K562 (cell line): Measurements from ENCODE around the gene DIP2C. TPM values are rescaled to one million over a fixed set of nuclear protein-coding genes. Genes with fewer than 3 reads are reported as not detected.

Experiments used
- ATAC-seq: fragments of 200-7000 bp; cut with Tn5 transposase; 3 replicates; pipeline ENCODE4 v1.9.1; 2020; ENCODE audit warnings: moderate library complexity
- BruUV-seq: library from RNA; stranded (reverse); fragments of 400-500 nt; replicated peaks from 2 replicates; lab custom pipeline; 2021; lab: Mats Ljungman, UMichigan
- CTCF ChIA-PET: fragments of 300-600 bp; formaldehyde crosslinking; extraction: SDS; loops from one replicate; lab custom pipeline; 2021; ENCODE audit warnings: low intra/inter-chr PET ratio; lab: Yijun Ruan, JAX
- POLR2A ChIA-PET: fragments of 300-600, 350-650 bp; sonication (Branson Sonifier 250); formaldehyde crosslinking; extraction: SDS; loops from one replicate; lab custom pipeline; 2021; ENCODE audit warnings: antibody characterized with exemption, inconsistent platforms; lab: Yijun Ruan, JAX
- DNase-seq, 4 experiments: peaks; one replicate each; pipeline versions ENCODE4 v3.0.0 to v3.0.0-alpha.2; 2011 to 2018; ENCODE audit warnings: low spot score in 3 of 4, mixed read lengths in 3 of 4; ENCODE audit errors: extremely low read depth in 1 of 4
- FAIRE-seq: peaks from 2 replicates; lab custom pipeline; 2011; peaks lifted over from hg19 to GRCh38; lab: Jason Lieb, UNC
- H2AFZ ChIP-seq: 2 replicates; pipeline ENCODE4 v1.6.0; 2011; ENCODE audit warnings: low read depth, low read length, control low read depth, inconsistent platforms
- H3K27ac ChIP-seq: fragments of 200-600 bp; 3 replicates; pipeline ENCODE4 v1.8.0; 2011; ENCODE audit warnings: low read depth, mild to moderate bottlenecking, control low read depth, inconsistent platforms, low read length, moderate library complexity, mixed read lengths; ENCODE audit errors: extremely low read depth
- H3K27me3 ChIP-seq, 2 experiments: fragments of 300-600 bp in 1 of 2; 2 replicates in 1 of 2; 3 replicates in 1 of 2; pipeline versions ENCODE4 v1.6.0 to v1.8.0; 2011; ENCODE audit warnings: inconsistent platforms in 2 of 2, low read length in 2 of 2, mild to moderate bottlenecking in 1 of 2, mixed read lengths in 1 of 2, moderate library complexity in 1 of 2; ENCODE audit not compliant: control insufficient read depth in 2 of 2, insufficient read depth in 2 of 2
- H3K36me3 ChIP-seq: fragments of 300-600 bp; 3 replicates; pipeline ENCODE4 v1.8.0; 2011; ENCODE audit warnings: mild to moderate bottlenecking, low read length, inconsistent platforms; ENCODE audit not compliant: control insufficient read depth, insufficient read depth
- H3K4me1 ChIP-seq, 2 experiments: fragments of 200-600 bp in 1 of 2; replicated peaks in 1 of 2; 2 replicates in 1 of 2; 3 replicates in 1 of 2; pipeline versions ENCODE4 v1.5.1 to v1.8.0; 2011; ENCODE audit warnings: inconsistent platforms in 2 of 2, low read length in 2 of 2, mild to moderate bottlenecking in 1 of 2, mixed read lengths in 1 of 2, moderate library complexity in 1 of 2; ENCODE audit not compliant: control insufficient read depth in 2 of 2, insufficient read depth in 2 of 2
- H3K4me2 ChIP-seq: 2 replicates; pipeline ENCODE4 v1.6.1; 2011; ENCODE audit warnings: low read length, control low read depth, inconsistent platforms, mixed read lengths; ENCODE audit not compliant: insufficient read depth
- H3K4me3 ChIP-seq: fragments of 200-600 bp; sonication (generic), shearing (Covaris generic); 2 replicates; pipeline ENCODE4 v1.5.1; 2016; ENCODE audit warnings: control low read depth, inconsistent platforms
- H3K79me2 ChIP-seq: fragments of 200-600 bp; 3 replicates; pipeline ENCODE4 v1.8.0; 2011; ENCODE audit warnings: low read length, inconsistent platforms; ENCODE audit not compliant: control insufficient read depth, insufficient read depth
- H3K9ac ChIP-seq, 2 experiments: 2 replicates each; pipeline versions ENCODE4 v1.6.0 to v1.6.1; 2011; ENCODE audit warnings: low read depth in 2 of 2, low read length in 2 of 2, control low read depth in 1 of 2, inconsistent platforms in 1 of 2, mild to moderate bottlenecking in 1 of 2, mixed read lengths in 1 of 2; ENCODE audit not compliant: insufficient read depth in 1 of 2
- H3K9me1 ChIP-seq: one replicate; pipeline ENCODE4 v1.6.0; 2011; ENCODE audit warnings: inconsistent platforms, mild to moderate bottlenecking, low read length, moderate library complexity; ENCODE audit not compliant: control insufficient read depth, insufficient read depth
- H3K9me3 ChIP-seq: replicated peaks from 2 replicates; pipeline ENCODE4 v1.5.1; 2011; ENCODE audit warnings: low read depth, low read length, inconsistent platforms; ENCODE audit not compliant: control insufficient read depth, insufficient read depth
- H4K20me1 ChIP-seq: replicated peaks from 2 replicates; pipeline ENCODE4 v1.6.1; 2011; ENCODE audit warnings: low read length, inconsistent platforms, mixed read lengths; ENCODE audit not compliant: control insufficient read depth, insufficient read depth
- ATF1 ChIP-seq, 2 experiments: fragments of 450-650 bp in 1 of 2; IDR thresholded peaks; 2 replicates each; pipeline ENCODE4 v1.6.1; 2016; ENCODE audit warnings: missing compliant biosample characterization in 1 of 2, missing genetic modification characterization in 1 of 2
- ATF2 ChIP-seq: sonication (generic); formaldehyde crosslinking; IDR thresholded peaks from 2 replicates; pipeline ENCODE4 v1.8.1; 2022; ENCODE audit warnings: missing genetic modification reagents
- CBX5 ChIP-seq: IDR thresholded peaks from 2 replicates; pipeline ENCODE4 v1.6.1; 2014; ENCODE audit warnings: low read depth, borderline replicate concordance
- CHD2 ChIP-seq: IDR thresholded peaks from 2 replicates; pipeline ENCODE4 v1.6.1; 2011; ENCODE audit warnings: low read depth, low read length
- DNMT1 ChIP-seq: fragments of 450-650 bp; IDR thresholded peaks from 2 replicates; pipeline ENCODE4 v1.6.1; 2016; ENCODE audit warnings: antibody characterized with exemption, mild to moderate bottlenecking
- ELF2 ChIP-seq: fragments of 250-450 bp; sonication (Bioruptor Pico); IDR thresholded peaks from 2 replicates; pipeline ENCODE4 v1.5.0; 2021; ENCODE audit warnings: mild to moderate bottlenecking
- ETS1 ChIP-seq: conservative IDR thresholded peaks from 2 replicates; pipeline ENCODE4 v1.6.1; 2011; ENCODE audit warnings: low read depth, mild to moderate bottlenecking, low read length; ENCODE audit not compliant: control insufficient read depth
- IRF2 ChIP-seq: sonication (generic); formaldehyde crosslinking; IDR thresholded peaks from 2 replicates; pipeline ENCODE4 v1.8.1; 2022; ENCODE audit warnings: mild to moderate bottlenecking, missing genetic modification reagents
- MCM2 ChIP-seq: fragments of 450-650 bp; IDR thresholded peaks from 2 replicates; pipeline ENCODE4 v1.6.1; 2017; ENCODE audit warnings: low read depth, mild to moderate bottlenecking
- MTA3 ChIP-seq: fragments of 450-650 bp; formaldehyde crosslinking; IDR thresholded peaks from 2 replicates; pipeline ENCODE4 v1.6.1; 2017; ENCODE audit warnings: mild to moderate bottlenecking, borderline replicate concordance
- NUFIP1 ChIP-seq: fragments of 450-650 bp; IDR thresholded peaks from 2 replicates; pipeline ENCODE4 v1.6.1; 2018; ENCODE audit not compliant: partially characterized antibody
- POLR3G ChIP-seq: IDR thresholded peaks from 2 replicates; pipeline ENCODE4 v1.6.1; 2011; ENCODE audit not compliant: insufficient read length, insufficient replicate concordance; ENCODE audit errors: extremely low read depth
- RNF2 ChIP-seq: sonication (generic); IDR thresholded peaks from 2 replicates; pipeline ENCODE4 v1.6.1; 2016
- TRIM28 ChIP-seq: fragments of 450-650 bp; IDR thresholded peaks from 2 replicates; pipeline ENCODE4 v1.6.1; 2017
- ZNF140 ChIP-seq: fragments of 250-450 bp; sonication (Bioruptor Pico); IDR thresholded peaks from 2 replicates; pipeline ENCODE4 v1.8.0; 2021; ENCODE audit warnings: moderate library complexity, mild to moderate bottlenecking, inconsistent platforms
- ZNF384 ChIP-seq: IDR thresholded peaks from 2 replicates; pipeline ENCODE4 v1.6.1; 2012; ENCODE audit warnings: low read depth, low read length, improper control_type of control experiment
- ZNF561 ChIP-seq: fragments of 450-650 bp; formaldehyde crosslinking; conservative IDR thresholded peaks from 2 replicates; pipeline ENCODE4 v1.4.0; 2020; ENCODE audit warnings: mild to moderate bottlenecking, moderate library complexity
- WGBS: fragments of 100-300 bp; shearing (Covaris generic); methylation state at CpG from one replicate; pipeline ENCODE4 v1.1.6; 2016; ENCODE audit warnings: low coverage, mixed read lengths; ENCODE audit not compliant: insufficient coverage; ENCODE audit errors: missing lambda C conversion rate; 5-methylcytosine and 5-hydroxymethylcytosine counted together
- in situ Hi-C: fragments of 300-500 bp; cut with MboI; formaldehyde crosslinking; loops from 4 replicates; pipeline ENCODE4 v1.15.0; 2018; ENCODE audit warnings: inconsistent platforms, mixed read lengths
- intact Hi-C: fragments of 100-400 bp; cut with micrococcal nuclease; formaldehyde crosslinking; loops from 2 replicates; pipeline ENCODE4 v1.14.2; 2022
- polyA plus RNA-seq, 8 experiments: library from polyadenylated mRNA; depleted of rRNA in 4 of 8; stranded (reverse) in 5 of 8; unstranded in 3 of 8; fragments of >200 nt; fragmentation: Nextera tagmentation in 2 of 8; fragmentation: Illumina TruSeq in 1 of 8; extraction: Ambion mirVana in 2 of 8; extraction: Trizol in 1 of 8; gene quantifications; 2 replicates each; pipeline versions ENCODE4 v1.2.1 to v1.2.3, GENCODE V29; 2011 to 2014; ENCODE audit warnings: inconsistent platforms in 1 of 8, missing spikeins in 1 of 8
- total RNA-seq, 7 experiments: library from RNA; depleted of rRNA in 6 of 7; stranded (reverse); fragments of >200 nt in 6 of 7; fragmentation: Illumina TruSeq in 2 of 7; extraction: Trizol in 2 of 7; gene quantifications; 2 replicates each; pipeline versions ENCODE4 v1.2.1 to v1.2.3, GENCODE V29; 2011 to 2021; ENCODE audit warnings: low replicate concordance in 1 of 7
- TF ChIP-seq, protein P1 (sequence below): fragments of 250-450 bp; sonication (Bioruptor Pico); IDR thresholded peaks from 2 replicates; pipeline ENCODE4 v1.8.0; 2021; ENCODE audit warnings: borderline replicate concordance, mild to moderate bottlenecking, moderate library complexity; ENCODE audit not compliant: poor library complexity, severe bottlenecking

DIP2C gene
- total and polyA plus RNA-seq, 9 of the 15 experiments (the other 6 are each of a cell fraction or from before 2014, with no cell fraction given) = 0.01 TPM; not detected in 8

DNA sequence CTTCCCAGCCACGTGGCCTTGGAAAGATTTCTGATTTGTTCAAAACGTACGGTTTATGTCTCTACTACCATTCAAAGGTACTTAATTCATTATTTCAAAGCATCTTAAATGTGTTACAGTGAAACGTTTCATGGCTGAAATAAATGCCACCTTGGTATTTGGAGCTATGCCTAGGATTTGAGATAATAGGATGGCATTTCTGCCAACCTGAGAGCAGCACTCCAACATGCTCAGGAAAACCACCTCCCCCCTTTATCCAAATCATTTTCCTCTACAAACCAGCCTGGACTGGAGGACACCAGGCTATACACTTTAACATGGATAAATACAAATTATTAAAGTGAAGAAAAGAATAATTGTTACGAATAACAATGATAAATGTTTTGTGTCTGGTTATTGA, 293.4 kb downstream of the DIP2C start (continued):
- TF ChIP-seq DNMT1 (no peak), ELF2 (CRISPR knock-in tag) (no peak), ETS1 (no peak), CBX5 (no peak)

DNA sequence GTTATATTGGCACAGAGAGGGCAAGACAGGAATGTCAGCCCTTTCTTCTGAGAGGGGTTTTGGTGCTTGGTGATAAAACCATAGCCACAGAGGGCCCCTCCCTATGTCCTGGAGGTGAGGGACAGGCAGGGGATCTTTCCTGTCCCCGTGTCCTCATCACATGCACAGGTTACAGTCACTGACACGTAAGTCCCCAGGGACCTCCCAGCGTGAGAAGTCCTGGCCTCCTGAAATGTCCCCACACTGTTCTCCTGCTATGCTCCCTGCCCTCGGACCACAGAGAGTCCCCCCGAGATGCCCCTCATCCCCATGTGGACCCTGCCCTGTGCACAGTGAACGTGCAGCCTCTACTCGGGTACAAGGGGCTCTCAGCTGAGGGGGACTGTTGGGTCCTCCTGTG, 293.8 kb downstream of the DIP2C start:
- Histone ChIP-seq H3K27me3 (peaks cover 5 to 34% of the 10 kb centered on the region in 2 experiments; a peak in 4 of 5 replicates), H3K4me2 (no peak overlapping the region), H3K9me1 (no peaks in the 10 kb centered on the region), H3K36me3 (no peaks in the 10 kb centered on the region), H2AFZ (no peak overlapping the region), H3K79me2 (no peaks in the 10 kb centered on the region), H3K9ac (no peak overlapping the region), H3K4me1 (no peaks in the 10 kb centered on the region; a peak in 1 of 5 replicates), H3K9me3 (no peaks in the 10 kb centered on the region), H4K20me1 (no peaks in the 10 kb centered on the region), H3K4me3 (no peak overlapping the region), H3K27ac (no peak overlapping the region)
- POLR2A ChIA-PET = no interaction called here
- no peak for ATAC-seq
- 0% methylated on average over 7 of the region's 7 CpGs for WGBS
- BruUV-seq = no TSS peak
- no peak for FAIRE-seq
- in situ Hi-C loops (no loop called here), intact Hi-C loops (no loop called here)
- TF ChIP-seq ZNF561 (CRISPR knock-in tag) = no peak
- TF ChIP-seq TRIM28 = no peak
- TF ChIP-seq ATF2 (CRISPR knock-in tag) = no peak
- no peak for TF ChIP-seq NUFIP1
- TF ChIP-seq RNF2 = no peak
- no peak for TF ChIP-seq CHD2
- no peak for TF ChIP-seq MTA3
- TF ChIP-seq, protein P1, sequence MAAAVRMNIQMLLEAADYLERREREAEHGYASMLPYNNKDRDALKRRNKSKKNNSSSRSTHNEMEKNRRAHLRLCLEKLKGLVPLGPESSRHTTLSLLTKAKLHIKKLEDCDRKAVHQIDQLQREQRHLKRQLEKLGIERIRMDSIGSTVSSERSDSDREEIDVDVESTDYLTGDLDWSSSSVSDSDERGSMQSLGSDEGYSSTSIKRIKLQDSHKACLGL (CRISPR knock-in tag) = no peak
- TF ChIP-seq ATF1 (CRISPR knock-in tag; IDR thresholded peaks at IDR 0.05) = no peak
- no peak for TF ChIP-seq ATF1 (tag; IDR thresholded peaks at IDR 0.05)
- TF ChIP-seq ZNF384 = no peak
- no peak for TF ChIP-seq MCM2
- TF ChIP-seq IRF2 (CRISPR knock-in tag) = no peak
- TF ChIP-seq ZNF140 = no peak
- TF ChIP-seq POLR3G = no peak
- DNase-seq = no peak
- CTCF ChIA-PET = no interaction called here
